Measurements from ENCODE around the gene ADRA1B.

ADRA1B gene

DNA sequence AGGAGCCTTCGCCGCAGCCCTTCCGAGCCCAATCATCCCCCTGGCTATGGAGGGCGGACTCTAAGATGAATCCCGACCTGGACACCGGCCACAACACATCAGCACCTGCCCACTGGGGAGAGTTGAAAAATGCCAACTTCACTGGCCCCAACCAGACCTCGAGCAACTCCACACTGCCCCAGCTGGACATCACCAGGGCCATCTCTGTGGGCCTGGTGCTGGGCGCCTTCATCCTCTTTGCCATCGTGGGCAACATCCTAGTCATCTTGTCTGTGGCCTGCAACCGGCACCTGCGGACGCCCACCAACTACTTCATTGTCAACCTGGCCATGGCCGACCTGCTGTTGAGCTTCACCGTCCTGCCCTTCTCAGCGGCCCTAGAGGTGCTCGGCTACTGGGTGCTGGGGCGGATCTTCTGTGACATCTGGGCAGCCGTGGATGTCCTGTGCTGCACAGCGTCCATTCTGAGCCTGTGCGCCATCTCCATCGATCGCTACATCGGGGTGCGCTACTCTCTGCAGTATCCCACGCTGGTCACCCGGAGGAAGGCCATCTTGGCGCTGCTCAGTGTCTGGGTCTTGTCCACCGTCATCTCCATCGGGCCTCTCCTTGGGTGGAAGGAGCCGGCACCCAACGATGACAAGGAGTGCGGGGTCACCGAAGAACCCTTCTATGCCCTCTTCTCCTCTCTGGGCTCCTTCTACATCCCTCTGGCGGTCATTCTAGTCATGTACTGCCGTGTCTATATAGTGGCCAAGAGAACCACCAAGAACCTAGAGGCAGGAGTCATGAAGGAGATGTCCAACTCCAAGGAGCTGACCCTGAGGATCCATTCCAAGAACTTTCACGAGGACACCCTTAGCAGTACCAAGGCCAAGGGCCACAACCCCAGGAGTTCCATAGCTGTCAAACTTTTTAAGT, 819 bp downstream of the ADRA1B start:
- no peak overlapping the region for H3K4me2 ChIP-seq
- H3K27ac ChIP-seq, result no peak overlapping the region
- H3K9ac ChIP-seq, result no peak overlapping the region
- H3K4me1 ChIP-seq (ENCODE audit: low read depth, poor library complexity, severe bottlenecking), result no peaks in the 10 kb centered on the region
- no peaks in the 10 kb centered on the region for H3K79me2 ChIP-seq (ENCODE audit: insufficient read depth, low read depth)
- H3K27me3 ChIP-seq (ENCODE audit: insufficient read depth, low read depth), result no peaks in the 10 kb centered on the region
- H3K36me3 ChIP-seq (ENCODE audit: insufficient read depth), result no peaks in the 10 kb centered on the region
- H4K20me1 ChIP-seq (ENCODE audit: insufficient read depth), result no peaks in the 10 kb centered on the region
- H3K4me3 ChIP-seq (IDR thresholded peaks at IDR 0.05; ENCODE audit: insufficient read depth, low read depth, low read length), result no peak overlapping the region
- no peak overlapping the region for H2AFZ ChIP-seq (ENCODE audit: low read depth)
- TF ChIP-seq, protein P1, sequence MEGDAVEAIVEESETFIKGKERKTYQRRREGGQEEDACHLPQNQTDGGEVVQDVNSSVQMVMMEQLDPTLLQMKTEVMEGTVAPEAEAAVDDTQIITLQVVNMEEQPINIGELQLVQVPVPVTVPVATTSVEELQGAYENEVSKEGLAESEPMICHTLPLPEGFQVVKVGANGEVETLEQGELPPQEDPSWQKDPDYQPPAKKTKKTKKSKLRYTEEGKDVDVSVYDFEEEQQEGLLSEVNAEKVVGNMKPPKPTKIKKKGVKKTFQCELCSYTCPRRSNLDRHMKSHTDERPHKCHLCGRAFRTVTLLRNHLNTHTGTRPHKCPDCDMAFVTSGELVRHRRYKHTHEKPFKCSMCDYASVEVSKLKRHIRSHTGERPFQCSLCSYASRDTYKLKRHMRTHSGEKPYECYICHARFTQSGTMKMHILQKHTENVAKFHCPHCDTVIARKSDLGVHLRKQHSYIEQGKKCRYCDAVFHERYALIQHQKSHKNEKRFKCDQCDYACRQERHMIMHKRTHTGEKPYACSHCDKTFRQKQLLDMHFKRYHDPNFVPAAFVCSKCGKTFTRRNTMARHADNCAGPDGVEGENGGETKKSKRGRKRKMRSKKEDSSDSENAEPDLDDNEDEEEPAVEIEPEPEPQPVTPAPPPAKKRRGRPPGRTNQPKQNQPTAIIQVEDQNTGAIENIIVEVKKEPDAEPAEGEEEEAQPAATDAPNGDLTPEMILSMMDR (conservative IDR thresholded peaks at IDR 0.05; ENCODE audit: low read depth, low read length), result no peak

DNA sequence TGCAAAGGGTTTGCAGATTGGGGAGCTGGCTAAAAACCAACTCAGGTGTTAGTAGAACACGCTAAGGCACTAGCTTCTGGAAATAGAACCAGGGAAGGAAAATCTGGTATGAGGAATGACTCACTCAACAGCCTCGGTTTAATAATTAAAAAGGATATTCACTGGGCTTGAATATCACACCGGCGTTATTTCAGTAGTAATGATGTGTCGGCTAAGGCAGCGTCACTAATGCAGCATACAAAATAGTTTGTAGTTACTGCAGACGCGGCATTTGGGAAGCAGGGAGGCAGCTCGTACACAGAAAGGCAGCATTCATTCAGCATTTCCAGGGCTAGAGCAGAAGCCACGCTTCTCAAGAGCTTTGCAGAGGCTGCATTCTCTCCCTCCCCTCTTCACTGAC, 1.7 kb downstream of the ADRA1B start:
- Histone ChIP-seq H3K27me3 (ENCODE audit: insufficient read depth, low read depth) (no peaks in the 10 kb centered on the region), H3K9ac (no peak overlapping the region), H4K20me1 (ENCODE audit: insufficient read depth) (no peaks in the 10 kb centered on the region), H3K4me1 (ENCODE audit: low read depth, poor library complexity, severe bottlenecking) (no peaks in the 10 kb centered on the region), H3K4me3 (IDR thresholded peaks at IDR 0.05; ENCODE audit: insufficient read depth, low read depth, low read length) (no peak overlapping the region), H3K79me2 (ENCODE audit: insufficient read depth, low read depth) (no peaks in the 10 kb centered on the region), H3K36me3 (ENCODE audit: insufficient read depth) (no peaks in the 10 kb centered on the region), H2AFZ (ENCODE audit: low read depth) (no peak overlapping the region), H3K27ac (no peak overlapping the region), H3K4me2 (no peak overlapping the region)
- TF ChIP-seq, protein P1 (conservative IDR thresholded peaks at IDR 0.05; ENCODE audit: low read depth, low read length), result no peak

DNA sequence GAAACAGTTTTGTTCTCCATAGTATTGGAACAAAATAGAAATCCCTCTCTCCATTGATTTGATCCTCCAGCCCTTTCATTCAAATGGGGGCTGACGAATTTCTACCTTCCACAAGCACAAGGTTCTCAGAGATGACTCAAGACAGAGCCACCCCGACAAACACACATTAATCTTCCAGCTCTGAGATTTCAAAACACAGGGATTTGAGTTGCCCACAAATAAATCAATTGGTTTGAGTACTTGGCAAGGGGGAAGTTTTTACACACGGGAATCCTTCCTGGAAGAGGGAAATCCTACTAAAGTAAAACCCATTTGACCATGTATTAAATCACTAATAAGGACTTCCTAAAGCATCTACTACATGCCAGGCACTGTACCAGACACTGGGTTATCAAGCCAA, 5.4 kb downstream of the ADRA1B start:
- Histone ChIP-seq H3K9ac (no peak overlapping the region), H3K27ac (no peak overlapping the region), H3K4me2 (no peak overlapping the region), H4K20me1 (ENCODE audit: insufficient read depth) (no peaks in the 10 kb centered on the region), H3K27me3 (ENCODE audit: insufficient read depth, low read depth) (no peaks in the 10 kb centered on the region), H3K36me3 (ENCODE audit: insufficient read depth) (no peaks in the 10 kb centered on the region), H2AFZ (ENCODE audit: low read depth) (no peak overlapping the region), H3K4me1 (ENCODE audit: low read depth, poor library complexity, severe bottlenecking) (no peaks in the 10 kb centered on the region), H3K79me2 (ENCODE audit: insufficient read depth, low read depth) (no peaks in the 10 kb centered on the region), H3K4me3 (IDR thresholded peaks at IDR 0.05; ENCODE audit: insufficient read depth, low read depth, low read length) (no peak overlapping the region)
- TF ChIP-seq, protein P1 (conservative IDR thresholded peaks at IDR 0.05; ENCODE audit: low read depth, low read length), result no peak

DNA sequence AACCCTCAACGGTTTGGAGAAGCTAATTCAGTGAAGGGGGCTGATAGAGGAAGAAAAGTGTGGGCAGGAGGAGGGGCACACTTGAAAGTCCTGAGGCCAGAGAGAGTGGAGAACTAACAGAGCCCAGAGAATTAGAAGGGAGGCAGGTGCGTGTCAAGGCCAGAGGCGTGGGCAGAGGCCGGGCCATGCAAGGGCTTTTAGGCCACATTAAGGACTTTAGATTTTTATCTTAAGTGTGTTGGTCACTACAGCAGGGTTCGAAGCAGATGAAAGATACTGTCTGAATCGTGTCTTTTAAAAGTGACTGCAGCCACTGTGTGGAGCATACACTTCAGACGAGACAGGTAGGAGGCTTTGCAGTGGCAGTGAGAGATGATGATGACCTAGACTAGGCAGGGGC, 6.7 kb downstream of the ADRA1B start:
- Histone ChIP-seq H3K79me2 (ENCODE audit: insufficient read depth, low read depth) (no peaks in the 10 kb centered on the region), H2AFZ (ENCODE audit: low read depth) (no peak overlapping the region), H4K20me1 (ENCODE audit: insufficient read depth) (no peaks in the 10 kb centered on the region), H3K27ac (no peak overlapping the region), H3K4me2 (no peak overlapping the region), H3K9ac (no peak overlapping the region), H3K4me1 (ENCODE audit: low read depth, poor library complexity, severe bottlenecking) (no peaks in the 10 kb centered on the region), H3K27me3 (ENCODE audit: insufficient read depth, low read depth) (no peaks in the 10 kb centered on the region), H3K4me3 (IDR thresholded peaks at IDR 0.05; ENCODE audit: insufficient read depth, low read depth, low read length) (no peak overlapping the region), H3K36me3 (ENCODE audit: insufficient read depth) (no peaks in the 10 kb centered on the region)
- TF ChIP-seq, protein P1 (conservative IDR thresholded peaks at IDR 0.05; ENCODE audit: low read depth, low read length), result no peak

Data from KMS-11 (cell line).